ENCODE data around the gene CELF1. TPM values are rescaled to one million over a fixed set of nuclear protein-coding genes. Genes with fewer than 3 reads are reported as not detected.

CELF1 gene
- total RNA-seq, 1 experiment from 2014 or later = 157 TPM

GRCh38 chr11:47447906-47448305 is 105.0 kb downstream of the CELF1 start:
- Mint-ChIP-seq H3K36me3 (ENCODE audit: insufficient read depth, unreplicated experiment) (peaks cover 13% of the 10 kb centered on the region), H3K27ac (ENCODE audit: unreplicated experiment) (no peak overlapping the region), H3K4me3 (ENCODE audit: low read depth, unreplicated experiment) (no peak overlapping the region), H3K4me1 (ENCODE audit: low read depth, unreplicated experiment) (no peaks in the 10 kb centered on the region), H3K9me3 (ENCODE audit: low read depth, unreplicated experiment) (no peaks in the 10 kb centered on the region), H3K27me3 (ENCODE audit: unreplicated experiment) (no peaks in the 10 kb centered on the region)
- DNase-seq = no peak
- CTCF ChIA-PET = interaction anchor here (0.6 kb wide), 1 partner anchor 1817 kb away, joined by 3 read pairs; no protein-coding TSS in a partner anchor
- BruUV-seq (replicated peaks) = no TSS peak
- intact Hi-C loops (cut with micrococcal nuclease; ENCODE audit: unreplicated experiment) = no loop called here
- TF ChIP-seq CTCF (IDR thresholded peaks at IDR 0.05; ENCODE audit: unreplicated experiment) = no peak

GRCh38 chr11:47446833-47447232 is 106.1 kb downstream of the CELF1 start:
- BruUV-seq (replicated peaks) = no TSS peak
- no peak for DNase-seq
- Mint-ChIP-seq H3K36me3 (ENCODE audit: insufficient read depth, unreplicated experiment) (peaks cover 9% of the 10 kb centered on the region), H3K4me3 (ENCODE audit: low read depth, unreplicated experiment) (no peak overlapping the region), H3K4me1 (ENCODE audit: low read depth, unreplicated experiment) (no peaks in the 10 kb centered on the region), H3K27ac (ENCODE audit: unreplicated experiment) (no peak overlapping the region), H3K27me3 (ENCODE audit: unreplicated experiment) (no peaks in the 10 kb centered on the region), H3K9me3 (ENCODE audit: low read depth, unreplicated experiment) (no peaks in the 10 kb centered on the region)
- CTCF ChIA-PET = no interaction called here
- no peak for TF ChIP-seq CTCF (IDR thresholded peaks at IDR 0.05; ENCODE audit: unreplicated experiment)
- intact Hi-C loops (cut with micrococcal nuclease; ENCODE audit: unreplicated experiment) = no loop called here

- no TSS peak for BruUV-seq (replicated peaks)
- Mint-ChIP-seq H3K4me3 (ENCODE audit: low read depth, unreplicated experiment) (no peak overlapping the region), H3K27me3 (ENCODE audit: unreplicated experiment) (no peaks in the 10 kb centered on the region), H3K27ac (ENCODE audit: unreplicated experiment) (no peak overlapping the region), H3K4me1 (ENCODE audit: low read depth, unreplicated experiment) (no peaks in the 10 kb centered on the region), H3K9me3 (ENCODE audit: low read depth, unreplicated experiment) (no peaks in the 10 kb centered on the region), H3K36me3 (ENCODE audit: insufficient read depth, unreplicated experiment) (peaks cover 9% of the 10 kb centered on the region)
- no peak for DNase-seq
- intact Hi-C loops (cut with micrococcal nuclease; ENCODE audit: unreplicated experiment) = no loop called here
- CTCF ChIA-PET = interaction anchor here (0.7 kb wide), 2 partner anchors 53 to 69 kb away, joined by 3 to 5 read pairs; no protein-coding TSS in a partner anchor
- TF ChIP-seq CTCF (IDR thresholded peaks at IDR 0.05; ENCODE audit: unreplicated experiment) = no peak
Observed at GRCh38 chr11:47445840-47446239, 107.1 kb downstream of the CELF1 start.

GRCh38 chr11:47443817-47444216 is 109.1 kb downstream of the CELF1 start:
- Mint-ChIP-seq H3K4me1 (ENCODE audit: low read depth, unreplicated experiment) (no peaks in the 10 kb centered on the region), H3K36me3 (ENCODE audit: insufficient read depth, unreplicated experiment) (peaks cover 9% of the 10 kb centered on the region), H3K4me3 (ENCODE audit: low read depth, unreplicated experiment) (no peak overlapping the region), H3K9me3 (ENCODE audit: low read depth, unreplicated experiment) (no peaks in the 10 kb centered on the region), H3K27me3 (ENCODE audit: unreplicated experiment) (no peaks in the 10 kb centered on the region), H3K27ac (ENCODE audit: unreplicated experiment) (no peak overlapping the region)
- intact Hi-C loops (cut with micrococcal nuclease; ENCODE audit: unreplicated experiment) = no loop called here
- CTCF ChIA-PET = no interaction called here
- TF ChIP-seq CTCF (IDR thresholded peaks at IDR 0.05; ENCODE audit: unreplicated experiment) = no peak
- BruUV-seq (replicated peaks) = no TSS peak
- no peak for DNase-seq

All from Calu3 (cell line).